Left renal cortex interstitium (tissue), 4 donors: ENCODE data around the gene LILRA6. TPM values are rescaled to one million over a fixed set of nuclear protein-coding genes. Genes with fewer than 3 reads are reported as not detected.
"Not testable (repeated sequence)": the region's sequence is repeated elsewhere in the genome, so short reads cannot be mapped to it uniquely, and the experiment has no call there.

Source experiments
- DNase-seq, 4 donors: peaks; one replicate each; pipeline ENCODE4 v3.0.0-alpha.2; 2013; ENCODE audit warnings: low read depth in 4 of 4, low spot score in 2 of 4, missing footprints in 1 of 4
- polyA plus RNA-seq, 4 donors: library from polyadenylated mRNA; unstranded; fragments of 120-200 nt; gene quantifications; one replicate each; pipeline ENCODE4 v1.2.1, GENCODE V29; 2013; ENCODE audit not compliant: insufficient read length in 4 of 4

The LILRA6 gene
- polyA plus RNA-seq, 4 donors, result 0.38 to 0.92 (median 0.65) TPM

DNA sequence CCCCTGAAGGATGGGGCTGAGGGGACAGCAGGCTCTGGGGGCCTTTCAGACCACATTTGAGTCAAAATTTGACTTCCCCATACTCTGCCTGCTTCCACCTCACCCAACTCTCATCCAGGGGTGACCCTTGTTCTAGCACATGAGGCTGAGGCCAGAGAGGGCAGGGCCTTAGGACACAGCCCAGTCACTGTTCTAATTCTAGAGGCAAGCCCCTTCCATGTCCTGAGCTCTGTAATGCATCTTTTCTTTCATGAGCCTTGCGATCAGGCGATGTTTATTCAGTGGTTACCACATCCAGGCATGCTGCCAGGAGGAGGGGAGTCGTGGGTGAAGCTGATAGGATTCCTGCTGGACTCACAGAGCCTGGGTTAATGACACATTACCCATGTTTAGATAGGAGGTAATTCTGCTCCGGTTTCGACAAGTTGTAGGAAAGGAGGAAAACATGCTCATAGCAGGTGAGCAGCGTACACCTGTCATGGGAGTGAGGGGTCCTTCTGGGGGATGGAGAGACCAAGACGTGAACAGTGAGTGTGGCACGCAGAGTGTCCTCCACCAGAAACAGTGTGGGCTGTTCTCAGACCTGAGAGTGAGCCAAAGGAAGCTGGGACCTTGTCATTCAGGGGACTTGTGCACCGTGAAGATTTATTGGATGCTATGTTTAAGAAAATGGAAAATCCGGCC is 32.6 kb downstream of the LILRA6 start:
- DNase-seq, result peak in 2 of 4 donors; percentile 71 to 86

DNA sequence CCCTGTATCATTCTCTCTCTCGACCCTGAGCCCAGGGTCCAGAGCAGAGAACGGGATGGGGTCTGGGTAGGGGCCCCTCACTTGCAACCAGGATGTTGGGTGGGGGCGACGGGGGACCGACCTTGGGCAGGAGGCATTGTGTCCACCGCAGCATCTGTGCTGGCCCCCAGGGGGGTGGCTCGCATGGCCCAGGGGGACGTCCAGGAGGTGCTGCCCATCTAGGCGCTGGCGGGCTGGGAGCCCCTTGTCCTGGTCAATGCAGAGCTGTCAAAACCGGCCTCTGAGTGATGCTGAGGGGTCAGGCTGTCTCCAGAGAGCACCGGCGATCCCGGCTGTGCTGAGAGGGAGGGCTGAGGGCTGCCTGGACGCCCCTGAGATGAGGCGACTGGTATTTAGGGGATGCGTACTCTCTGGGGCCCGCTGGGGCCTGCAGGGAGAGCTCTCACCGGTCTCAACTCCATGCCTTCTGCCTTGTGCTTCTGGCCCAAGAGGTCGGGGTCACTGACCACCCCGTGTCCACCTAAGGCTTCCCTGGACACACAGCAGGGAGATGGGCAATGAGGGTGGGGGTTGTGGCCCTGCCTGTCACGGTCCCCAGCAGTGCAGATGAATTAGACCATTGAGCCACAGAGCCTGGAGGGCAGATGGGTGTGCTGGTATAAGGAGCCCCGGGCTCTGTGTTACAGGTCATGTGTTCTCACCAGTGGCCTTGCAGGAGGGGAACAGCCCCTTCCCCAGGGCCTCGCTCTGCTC is 33.4 kb downstream of the LILRA6 start:
- DNase-seq, result no peak

DNA sequence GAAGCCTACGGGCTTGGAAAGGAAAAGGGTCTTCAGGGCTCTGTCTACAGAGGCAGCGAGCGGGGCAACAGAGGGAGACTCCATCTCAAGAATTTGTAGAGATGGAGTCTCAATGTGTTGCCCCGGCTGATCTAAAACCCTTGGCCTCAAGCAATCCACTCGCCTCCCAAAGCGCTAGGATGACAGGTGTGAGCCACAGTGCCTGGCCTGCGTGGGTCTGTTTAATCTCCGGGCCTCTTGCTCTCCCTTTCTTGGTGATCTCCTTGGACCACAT is 33.9 kb downstream of the LILRA6 start:
- no peak for DNase-seq

DNA sequence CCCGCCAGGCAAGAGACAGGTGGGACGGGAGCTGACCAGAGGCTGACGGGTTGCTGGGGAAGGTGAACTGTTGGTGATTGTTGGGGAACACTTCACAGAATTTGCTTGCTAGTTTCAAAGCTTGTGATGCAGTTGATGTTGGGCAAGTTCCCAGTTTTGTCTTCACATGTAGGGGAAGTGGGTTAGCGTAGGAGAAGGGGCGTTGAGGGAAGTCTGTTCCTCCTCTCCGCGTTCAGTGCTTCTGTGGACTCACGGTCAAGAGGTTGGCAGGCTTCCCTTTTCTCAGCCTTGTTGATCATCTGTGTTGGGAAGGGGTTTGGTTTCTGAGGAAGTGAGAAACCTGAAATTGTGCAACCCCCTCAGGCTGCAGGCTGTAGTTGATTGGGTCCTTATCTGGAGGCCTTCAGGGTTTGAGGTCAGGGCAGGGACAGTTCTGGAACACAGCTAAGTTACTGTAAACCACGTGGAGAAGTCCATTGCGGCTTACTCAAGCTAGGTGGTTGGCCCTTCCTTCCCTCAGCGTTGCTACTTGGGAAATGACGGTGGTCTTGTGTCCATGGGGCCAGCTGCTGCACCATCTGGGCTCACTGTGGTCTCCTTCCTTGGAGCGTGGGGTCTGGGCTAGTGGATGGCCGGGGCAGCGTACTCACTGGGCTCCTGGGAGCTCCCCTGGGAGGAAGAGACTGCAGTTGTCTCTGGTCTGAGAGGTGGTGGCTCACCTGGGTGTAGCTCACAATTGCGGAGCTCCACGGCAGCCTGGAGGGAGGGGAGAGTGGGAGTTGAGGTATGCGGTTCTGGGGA is 34.4 kb downstream of the LILRA6 start:
- DNase-seq, result no peak

DNA sequence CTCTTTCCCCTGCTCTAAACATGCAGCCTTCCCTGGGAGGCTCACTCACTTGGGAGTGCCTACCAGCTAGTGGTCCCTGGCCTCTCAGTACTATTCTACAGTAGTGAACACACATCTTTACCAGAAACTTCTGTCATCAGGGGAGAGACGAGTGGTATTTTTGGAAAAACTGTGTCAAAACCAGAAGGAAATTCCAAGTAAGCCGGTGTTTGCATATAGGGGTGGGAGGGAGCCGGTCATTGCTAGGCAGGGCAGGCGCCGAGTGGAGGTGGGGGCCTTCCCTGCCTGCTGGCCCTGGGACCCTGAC is 35.0 kb downstream of the LILRA6 start:
- no peak for DNase-seq

DNA sequence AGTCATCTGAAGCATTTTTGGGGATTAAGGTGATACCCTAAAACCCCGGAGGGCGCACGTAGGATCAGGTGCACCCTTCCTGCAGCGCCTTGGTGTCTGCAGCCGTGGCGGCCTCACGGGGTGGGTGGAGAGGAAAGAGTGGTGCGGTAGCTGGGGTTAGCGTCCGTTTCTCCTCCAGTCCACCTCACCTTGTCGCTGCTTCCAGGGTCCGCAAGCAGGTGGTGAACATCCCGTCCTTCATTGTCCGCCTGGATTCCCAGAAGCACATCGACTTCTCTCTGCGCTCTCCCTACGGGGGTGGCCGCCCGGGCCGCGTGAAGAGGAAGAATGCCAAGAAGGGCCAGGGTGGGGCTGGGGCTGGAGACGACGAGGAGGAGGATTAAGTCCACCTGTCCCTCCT is 35.4 kb downstream of the LILRA6 start:
- DNase-seq, result not testable (repeated sequence)

DNA sequence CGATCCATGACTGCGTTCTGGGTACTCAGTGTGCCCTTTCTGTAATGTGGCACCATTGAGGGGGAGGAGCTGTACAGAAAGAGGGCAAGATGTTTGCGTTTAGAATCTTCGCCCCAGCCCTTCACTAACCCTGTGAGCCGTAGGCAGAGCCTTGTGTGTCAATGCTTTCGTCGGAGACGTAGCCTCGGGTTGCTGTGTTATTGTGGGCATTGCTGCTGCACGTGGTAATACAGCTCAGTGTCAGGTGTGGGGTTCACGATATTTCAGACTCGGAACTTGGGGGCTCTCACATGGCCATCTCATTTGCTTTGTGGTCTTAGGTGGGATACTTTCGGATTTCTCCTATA is 35.8 kb downstream of the LILRA6 start:
- no peak for DNase-seq

DNA sequence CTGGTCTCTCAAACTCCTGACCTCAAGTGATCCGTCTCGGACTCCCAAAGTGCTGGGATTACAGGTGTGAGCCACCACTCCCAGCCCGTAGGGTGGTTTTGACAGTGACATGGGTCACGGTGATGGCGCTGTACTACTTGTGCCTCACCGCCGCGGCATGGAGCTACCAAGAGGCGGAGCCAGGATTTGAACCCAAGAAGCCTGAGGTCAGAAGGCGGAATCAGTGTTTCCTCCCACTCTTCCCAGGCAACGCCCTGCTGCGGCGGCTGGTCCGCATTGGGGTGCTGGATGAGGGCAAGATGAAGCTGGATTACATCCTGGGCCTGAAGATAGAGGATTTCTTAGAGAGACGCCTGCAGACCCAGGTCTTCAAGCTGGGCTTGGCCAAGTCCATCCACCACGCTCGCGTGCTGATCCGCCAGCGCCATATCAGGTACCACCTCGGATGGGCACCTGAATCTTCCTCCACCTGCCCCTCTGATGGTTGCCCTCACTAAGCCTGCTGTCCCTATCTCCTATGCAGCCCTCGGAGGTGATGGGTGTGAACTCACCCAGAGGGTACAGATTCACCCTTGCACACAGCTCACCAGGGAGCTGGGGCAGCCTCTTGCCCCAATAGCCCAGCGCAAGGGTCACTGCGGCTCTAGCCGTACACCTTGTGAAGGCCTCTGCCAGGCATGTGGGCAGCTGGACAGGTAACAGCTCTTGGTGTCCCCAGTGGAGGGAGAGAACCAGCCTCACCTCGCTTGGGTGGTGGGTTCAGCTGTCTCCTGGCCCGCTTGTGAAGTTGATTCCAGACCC is 36.4 kb downstream of the LILRA6 start:
- no peak for DNase-seq

DNA sequence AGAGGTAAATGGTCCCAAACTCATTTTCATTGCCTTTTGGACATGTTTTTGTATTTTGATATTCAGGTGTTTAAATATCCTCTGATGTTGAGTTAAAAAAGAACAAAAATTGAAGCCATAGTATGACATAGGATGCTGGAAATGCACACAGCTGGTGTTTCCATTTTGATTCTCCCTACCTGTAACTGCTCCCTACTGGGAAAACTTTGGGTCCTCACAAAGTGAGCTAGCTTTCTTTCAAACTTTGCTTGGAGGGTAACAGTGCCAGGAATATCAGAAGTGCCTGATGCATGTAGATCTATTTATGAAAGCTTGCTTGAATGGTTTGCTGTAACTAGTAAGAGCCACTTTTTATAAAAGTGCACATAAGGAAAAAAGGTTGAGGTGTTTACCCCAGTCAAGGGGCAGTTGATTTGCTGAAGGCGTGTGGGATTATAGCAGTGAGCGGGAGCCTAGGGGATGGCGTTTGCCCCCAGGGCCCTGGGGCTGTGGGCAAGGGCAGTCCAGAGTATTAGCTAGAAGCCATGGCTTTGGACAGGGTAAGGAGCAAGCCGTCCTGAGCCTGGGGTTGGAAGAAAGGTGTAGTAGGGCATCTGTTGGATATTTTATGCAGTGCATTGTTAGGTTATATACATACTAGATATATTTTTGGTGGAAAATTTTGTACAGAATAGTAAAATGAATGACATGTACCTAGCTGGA is 37.7 kb downstream of the LILRA6 start:
- DNase-seq, result no peak

DNA sequence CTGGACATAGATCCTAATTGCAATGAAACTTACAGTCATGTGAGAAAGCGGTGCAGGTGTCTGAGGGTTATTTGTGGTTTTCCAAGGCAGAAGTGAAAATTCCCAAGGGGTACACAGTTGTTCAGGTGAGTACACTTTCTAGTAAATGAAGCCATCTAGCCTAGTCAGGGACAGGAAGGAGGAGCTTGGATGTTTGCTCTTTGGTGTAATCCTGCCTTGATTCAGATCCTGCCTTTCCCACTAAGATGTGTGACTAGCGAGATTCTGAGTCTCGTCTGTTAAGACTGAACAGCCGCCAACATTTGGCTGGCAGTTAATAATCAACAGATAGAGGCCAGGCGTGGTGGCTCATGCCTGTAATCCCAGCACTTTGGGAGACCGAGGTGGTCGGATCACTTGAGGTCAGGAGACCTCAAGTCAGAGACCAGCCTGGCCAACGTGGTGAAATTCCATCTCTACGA is 39.4 kb downstream of the LILRA6 start:
- DNase-seq, result no peak

DNA sequence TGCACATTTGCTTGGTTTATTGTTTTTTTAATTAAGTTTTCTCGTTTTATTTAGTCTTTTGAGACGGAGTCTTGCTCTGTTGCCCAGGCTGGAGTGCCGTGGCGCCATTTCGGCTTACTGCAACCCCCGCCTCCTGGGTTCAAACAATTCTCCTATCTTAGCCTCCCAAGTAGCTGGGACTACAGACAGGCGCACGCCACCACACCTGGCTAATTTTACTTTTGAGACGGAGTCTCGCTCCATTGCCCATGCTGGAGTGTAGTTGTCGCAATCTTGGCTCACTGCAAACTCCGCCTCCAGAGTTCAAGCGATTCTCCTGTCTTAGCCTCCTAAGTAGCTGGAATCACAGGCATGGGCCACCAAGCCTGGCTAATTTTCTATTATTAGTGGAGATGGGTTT is 40.6 kb downstream of the LILRA6 start:
- no peak for DNase-seq

DNA sequence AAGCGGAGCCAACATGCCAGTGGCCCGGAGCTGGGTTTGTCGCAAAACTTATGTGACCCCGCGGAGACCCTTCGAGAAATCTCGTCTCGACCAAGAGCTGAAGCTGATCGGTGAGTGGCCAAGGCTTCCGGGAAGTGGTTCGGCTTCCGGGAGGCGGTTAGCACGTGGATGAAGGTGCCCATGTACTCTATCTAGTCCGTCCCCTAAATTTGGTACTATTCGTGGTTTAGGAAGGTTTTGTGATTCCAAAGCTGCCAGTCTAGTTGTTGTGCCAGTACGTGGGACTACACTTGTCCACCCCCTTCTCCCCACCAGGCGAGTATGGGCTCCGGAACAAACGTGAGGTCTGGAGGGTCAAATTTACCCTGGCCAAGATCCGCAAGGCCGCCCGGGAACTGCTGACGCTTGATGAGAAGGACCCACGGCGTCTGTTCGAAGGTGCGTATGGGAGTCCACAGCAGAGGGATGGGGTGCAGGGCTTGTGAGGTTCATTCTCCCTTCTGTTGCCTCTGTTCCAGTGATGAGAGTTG is 41.4 kb downstream of the LILRA6 start:
- DNase-seq, result no peak

DNA sequence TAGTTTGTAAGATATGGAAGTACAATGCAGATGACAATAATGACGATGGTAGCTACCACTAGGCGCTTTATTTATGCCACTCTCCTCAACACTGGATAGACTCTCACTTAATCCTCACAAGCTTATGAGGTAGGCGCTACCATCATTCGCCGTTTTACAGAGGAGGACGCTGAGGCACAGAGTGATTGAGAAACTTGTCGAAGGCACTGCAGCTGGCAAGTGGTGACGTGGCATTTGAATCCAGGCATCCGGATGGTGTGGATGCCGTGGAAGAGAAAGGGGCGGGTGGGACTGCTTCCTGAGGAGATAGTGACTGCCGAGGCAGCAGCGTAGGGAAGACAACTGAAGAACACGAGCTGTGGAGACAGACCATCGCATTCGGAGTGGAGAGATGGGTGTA is 43.2 kb downstream of the LILRA6 start:
- DNase-seq, result no peak

DNA sequence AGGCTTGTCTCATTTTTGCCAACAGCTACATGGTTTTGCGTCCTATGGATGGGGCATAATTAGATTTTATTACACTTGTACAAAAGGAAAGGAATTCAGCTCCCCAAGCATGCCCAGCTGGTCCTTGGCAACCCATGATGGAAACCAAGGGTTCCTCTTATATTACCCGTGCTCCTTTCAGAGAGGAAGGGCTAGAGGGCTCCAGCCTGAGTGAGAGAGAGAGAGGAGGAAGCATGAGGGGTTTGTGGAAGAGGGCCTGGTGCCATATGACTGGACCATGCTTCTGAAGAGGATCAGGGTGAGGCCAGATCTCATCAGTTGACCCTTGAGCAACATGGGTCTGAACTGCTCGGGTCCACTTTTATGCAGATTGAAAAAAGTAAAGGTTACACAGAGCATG is 45.5 kb downstream of the LILRA6 start:
- DNase-seq, result no peak

DNA sequence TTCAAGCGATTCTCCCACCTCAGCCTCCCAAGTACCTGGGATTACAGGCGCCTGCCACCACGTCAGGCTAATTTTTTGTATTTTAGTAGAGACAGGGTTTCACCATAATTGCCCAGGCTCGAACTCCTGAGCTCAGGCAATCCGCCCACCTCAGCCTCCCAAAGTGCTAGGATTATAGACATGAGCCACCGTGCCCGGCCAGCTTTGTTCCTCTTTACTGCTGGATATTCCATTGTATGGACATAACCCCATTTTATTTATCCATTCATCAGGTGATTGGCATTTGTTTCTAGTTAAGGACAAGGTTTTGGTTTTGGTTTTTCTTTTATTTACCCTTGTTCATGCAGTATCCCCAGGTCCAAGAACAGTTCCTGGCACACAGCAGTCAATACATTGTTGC is 46.1 kb downstream of the LILRA6 start:
- DNase-seq, result no peak

DNA sequence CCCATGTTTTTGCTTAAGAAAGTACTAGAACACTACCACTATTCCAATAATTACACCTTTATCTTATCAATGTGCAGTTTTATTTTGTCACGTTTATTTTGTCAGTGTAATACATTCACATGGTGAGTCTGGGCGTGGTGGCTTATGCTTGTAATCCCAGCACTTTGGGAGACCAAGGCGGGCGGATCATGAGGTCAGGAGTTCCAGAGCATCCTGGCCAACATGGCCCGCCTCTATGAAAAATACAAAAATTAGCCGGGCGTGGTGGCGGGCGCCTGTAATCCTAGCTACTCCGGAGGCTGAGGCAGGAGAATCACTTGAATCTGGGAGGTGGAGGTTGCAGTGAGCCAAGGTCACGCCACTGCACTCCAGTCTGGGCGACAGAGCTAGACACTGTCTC is 48.1 kb downstream of the LILRA6 start:
- DNase-seq, result not testable (repeated sequence)

DNA sequence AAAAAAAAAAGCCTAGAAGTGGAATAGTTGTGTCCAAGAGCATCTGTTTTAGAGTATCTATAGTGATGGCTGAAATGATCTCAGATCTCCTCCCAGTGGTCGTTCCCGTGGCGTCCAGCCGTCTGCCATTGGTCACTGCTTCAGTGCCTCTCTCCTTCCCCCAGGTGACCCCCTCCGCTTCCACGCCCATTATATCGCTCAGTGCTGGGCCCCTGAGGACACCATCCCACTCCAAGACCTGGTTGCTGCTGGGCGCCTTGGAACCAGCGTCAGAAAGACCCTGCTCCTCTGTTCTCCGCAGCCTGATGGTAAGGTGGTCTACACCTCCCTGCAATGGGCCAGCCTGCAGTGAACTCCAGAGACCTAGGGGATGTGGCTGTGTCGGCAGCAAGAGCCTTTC is 49.6 kb downstream of the LILRA6 start:
- no peak for DNase-seq

DNA sequence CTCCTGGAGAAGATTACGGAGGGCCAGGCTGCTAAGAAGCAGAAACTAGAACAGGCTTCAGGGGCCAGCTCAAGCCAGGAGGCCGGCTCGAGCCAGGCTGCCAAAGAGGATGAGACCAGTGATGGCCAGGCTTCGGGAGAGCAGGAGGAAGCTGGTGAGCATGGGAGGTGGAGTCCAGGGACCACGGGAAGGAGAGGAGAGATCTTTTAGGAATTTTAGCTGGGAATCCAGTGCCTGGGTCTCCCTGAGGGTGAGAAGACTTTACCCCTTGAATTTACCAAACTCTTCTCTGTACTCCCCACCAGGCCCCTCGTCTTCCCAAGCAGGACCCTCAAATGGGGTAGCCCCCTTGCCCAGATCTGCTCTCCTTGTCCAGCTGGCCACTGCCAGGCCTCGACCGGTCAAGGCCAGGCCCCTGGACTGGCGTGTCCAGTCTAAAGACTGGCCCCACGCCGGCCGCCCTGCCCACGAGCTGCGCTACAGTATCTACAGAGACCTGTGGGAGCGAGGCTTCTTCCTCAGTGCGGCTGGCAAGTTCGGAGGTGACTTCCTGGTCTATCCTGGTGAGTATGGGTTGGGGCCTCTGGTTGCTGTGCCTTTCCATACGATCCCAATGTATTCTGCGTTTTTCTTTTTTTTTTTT is 50.7 kb downstream of the LILRA6 start:
- no peak for DNase-seq

DNA sequence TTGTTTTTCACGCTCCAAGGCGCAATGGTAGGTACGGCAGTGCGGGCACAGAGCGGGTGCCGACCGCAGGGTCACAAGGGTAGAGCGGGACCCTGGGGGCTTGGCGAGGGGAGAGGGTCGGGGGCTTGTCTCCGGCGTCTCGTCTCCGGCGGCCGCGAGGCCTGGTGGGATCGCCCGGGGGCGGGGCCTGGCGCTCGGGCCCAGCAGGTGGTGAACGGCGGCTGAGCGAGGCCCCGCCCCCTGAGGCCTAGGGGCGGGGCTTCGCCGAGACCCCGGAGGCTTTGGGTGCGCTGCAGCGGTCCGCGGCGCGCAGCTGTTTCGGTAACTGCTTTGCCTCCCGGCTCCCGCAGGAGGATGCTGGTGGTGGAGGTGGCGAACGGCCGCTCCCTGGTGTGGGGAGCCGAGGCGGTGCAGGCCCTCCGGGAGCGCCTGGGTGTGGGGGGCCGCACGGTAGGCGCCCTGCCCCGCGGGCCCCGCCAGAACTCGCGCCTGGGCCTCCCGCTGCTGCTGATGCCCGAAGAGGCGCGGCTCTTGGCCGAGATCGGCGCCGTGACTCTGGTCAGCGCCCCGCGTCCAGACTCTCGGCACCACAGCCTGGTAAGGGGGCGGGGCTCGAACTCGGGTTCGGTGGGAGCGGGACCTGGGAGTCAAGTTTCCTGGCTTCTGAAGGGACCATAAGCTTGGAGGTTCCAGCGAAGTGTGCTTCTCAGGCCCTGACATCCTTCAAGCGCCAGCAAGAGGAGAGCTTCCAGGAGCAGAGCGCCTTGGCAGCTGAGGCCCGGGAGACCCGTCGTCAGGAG is 51.4 kb downstream of the LILRA6 start, which contains the start of gene TSEN34:
Gene TSEN34 (plus strand): TSS at position 298 of the 800 bp plus-strand sequence. CDS start 57 bp downstream, at position 355.
- peak in 3 of 4 donors; percentile 86 to 91 (median 90) for DNase-seq
